Stimulated activated CD4-positive, alpha-beta T cell treated with anti-CD3 and anti-CD28 coated beads, Interleukin-15, amount 100 ng/mL, for 1 hour (primary cell): ENCODE results near the gene TYW1B.
"Not testable (repeated sequence)": the region's sequence is repeated elsewhere in the genome, so short reads cannot be mapped to it uniquely, and the experiment has no call there.

Experiments
- DNase-seq, 2 donors: peaks; one replicate each; pipeline ENCODE4 v3.0.0-alpha.2; 2020; ENCODE audit warnings: low read depth in 1 of 2, low spot score in 1 of 2

Gene TYW1B

DNA sequence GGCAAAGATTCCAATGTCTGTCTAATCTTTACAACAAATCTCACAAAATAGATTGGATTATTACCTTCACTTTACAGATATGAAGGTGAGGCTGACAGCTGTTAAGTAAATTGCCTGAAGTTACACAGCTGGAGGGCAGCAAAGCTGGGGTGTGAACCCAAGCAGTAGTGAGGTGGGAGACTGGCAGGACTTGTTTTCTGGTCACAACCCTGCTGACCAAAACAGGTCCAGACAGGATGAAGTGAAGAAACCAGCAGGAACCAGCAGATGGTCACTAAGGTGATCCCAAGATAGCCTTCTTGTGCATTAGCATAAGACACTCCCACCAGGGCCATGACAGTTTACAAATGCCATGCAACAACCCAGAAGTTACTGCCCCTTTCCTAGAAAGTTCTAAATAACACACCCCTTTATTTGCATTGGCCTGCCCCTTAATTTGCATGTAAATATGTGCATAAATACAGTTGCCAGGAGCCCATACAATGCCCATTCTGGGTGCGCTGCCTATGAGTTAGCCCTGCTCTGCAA, 195.2 kb downstream of the TYW1B start:
- not testable (repeated sequence) for DNase-seq

GRCh38 chr7:72628375-72628774, 199.6 kb downstream of the TYW1B start:
- DNase-seq = not testable (repeated sequence)

GRCh38 chr7:72626428-72627011, 201.5 kb downstream of the TYW1B start:
- DNase-seq = not testable (repeated sequence)

- DNase-seq = not testable (repeated sequence)
Observed at GRCh38 chr7:72625721-72626423, 202.1 kb downstream of the TYW1B start.

DNA sequence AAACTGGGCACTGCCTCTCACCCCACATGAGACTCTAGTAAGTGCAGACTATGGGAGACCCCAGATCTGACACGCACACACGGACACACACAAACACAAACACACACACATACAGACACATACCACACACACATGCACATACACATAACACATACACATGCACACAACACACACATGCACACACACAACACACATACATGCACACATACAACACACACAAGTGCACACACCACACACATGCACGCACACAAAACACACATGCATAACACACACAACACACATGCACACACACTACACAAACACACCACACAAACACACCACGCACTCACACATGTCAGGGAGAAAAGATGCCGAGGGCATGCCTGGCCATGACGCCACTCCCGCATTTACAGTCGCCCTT, 205.5 kb downstream of the TYW1B start:
- DNase-seq = no peak

GRCh38 chr7:72621761-72622187, 206.2 kb downstream of the TYW1B start:
- DNase-seq = not testable (repeated sequence)

GRCh38 chr7:72620923-72621322, 207.1 kb downstream of the TYW1B start:
- DNase-seq = not testable (repeated sequence)

- not testable (repeated sequence) for DNase-seq
Observed at GRCh38 chr7:72618435-72619180, 209.4 kb downstream of the TYW1B start.

DNA sequence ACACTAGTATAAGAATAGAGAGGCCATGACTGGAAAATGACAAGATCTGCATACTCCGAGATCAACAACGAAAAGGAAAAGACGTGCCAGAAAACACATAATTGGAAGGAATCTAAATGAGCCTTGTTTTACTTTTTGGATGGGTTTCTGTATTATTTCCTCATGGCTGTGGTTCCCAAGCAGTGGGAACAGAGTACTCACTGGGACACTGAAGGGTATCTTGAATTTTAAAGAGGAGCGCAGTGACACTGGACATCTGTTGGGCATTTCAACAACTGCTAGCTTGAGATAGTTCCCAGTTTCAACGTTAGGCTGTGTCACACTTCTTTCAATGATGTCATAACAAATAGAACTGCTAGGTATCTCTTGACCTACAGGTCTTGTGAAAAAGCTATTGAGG, 218.2 kb downstream of the TYW1B start:
- not testable (repeated sequence) for DNase-seq

- not testable (repeated sequence) for DNase-seq
Observed at GRCh38 chr7:72607988-72608387, 220.0 kb downstream of the TYW1B start.

GRCh38 chr7:72605863-72606431, 222.1 kb downstream of the TYW1B start:
- not testable (repeated sequence) for DNase-seq

DNA sequence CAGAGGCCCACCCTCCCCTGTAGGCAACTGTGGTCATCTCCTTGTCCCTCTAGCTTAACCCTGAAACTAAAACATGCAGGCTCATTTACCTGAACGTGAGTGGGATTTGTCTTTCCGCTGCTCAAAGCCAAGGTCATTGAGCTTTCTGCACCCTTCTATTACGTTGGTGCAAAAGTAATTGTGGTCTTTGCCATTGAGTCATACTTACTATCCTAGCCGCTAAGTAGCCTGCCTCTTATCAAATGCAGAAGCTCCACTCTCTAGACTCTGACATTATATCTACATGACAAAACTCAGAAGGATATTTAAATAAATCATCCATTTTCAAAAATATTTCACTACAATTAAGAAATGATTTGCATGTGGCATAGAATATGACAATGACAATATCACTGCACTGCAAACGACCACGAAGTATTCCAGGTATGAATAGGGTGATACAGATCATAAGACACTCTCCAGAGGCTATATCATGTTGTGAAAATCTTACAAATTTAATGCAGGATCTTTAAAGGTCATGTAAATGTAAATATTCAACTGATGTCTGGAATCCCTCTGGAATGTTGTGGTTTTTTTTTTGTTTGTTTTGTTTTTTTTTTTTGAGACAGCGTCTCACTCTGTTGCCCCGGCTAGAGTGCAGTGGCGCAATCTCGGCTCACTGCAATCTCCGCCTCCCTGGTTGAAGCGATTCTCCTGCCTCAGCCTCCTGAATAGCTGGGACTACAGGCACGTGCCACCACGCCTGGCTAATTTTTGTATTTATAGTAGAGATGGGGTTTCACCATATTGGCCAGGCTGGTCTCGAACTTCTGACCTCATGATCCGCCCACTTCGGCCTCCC, 223.0 kb downstream of the TYW1B start:
- not testable (repeated sequence) for DNase-seq

- not testable (repeated sequence) for DNase-seq
Observed at GRCh38 chr7:72603476-72603875, 224.5 kb downstream of the TYW1B start.

GRCh38 chr7:72603073-72603472, 224.9 kb downstream of the TYW1B start:
- DNase-seq = no peak

GRCh38 chr7:72601683-72602082, 226.3 kb downstream of the TYW1B start:
- not testable (repeated sequence) for DNase-seq

GRCh38 chr7:72590023-72590422, 238.0 kb downstream of the TYW1B start:
- not testable (repeated sequence) for DNase-seq

DNA sequence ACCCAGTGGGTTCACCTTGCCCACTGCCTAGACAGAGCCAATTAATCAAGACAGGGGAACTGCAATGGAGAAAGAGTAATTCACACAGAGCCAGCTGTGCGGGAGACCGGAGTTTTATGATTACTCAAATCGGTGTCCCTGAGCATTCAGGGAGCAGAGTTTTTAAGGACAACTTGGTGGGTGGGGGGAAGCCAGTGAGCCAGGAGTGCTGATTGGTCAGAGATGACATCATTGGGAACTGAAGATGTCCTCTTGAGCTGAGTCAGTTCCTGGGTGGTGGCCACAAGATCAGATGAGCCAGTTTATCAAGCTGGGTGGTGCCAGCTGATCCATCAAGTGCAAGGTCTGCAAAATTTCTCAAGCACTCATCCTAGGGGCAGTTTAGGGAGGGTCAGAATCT, 240.7 kb downstream of the TYW1B start:
- not testable (repeated sequence) for DNase-seq

- not testable (repeated sequence) for DNase-seq
Observed at GRCh38 chr7:72584576-72584975, 243.4 kb downstream of the TYW1B start.

DNA sequence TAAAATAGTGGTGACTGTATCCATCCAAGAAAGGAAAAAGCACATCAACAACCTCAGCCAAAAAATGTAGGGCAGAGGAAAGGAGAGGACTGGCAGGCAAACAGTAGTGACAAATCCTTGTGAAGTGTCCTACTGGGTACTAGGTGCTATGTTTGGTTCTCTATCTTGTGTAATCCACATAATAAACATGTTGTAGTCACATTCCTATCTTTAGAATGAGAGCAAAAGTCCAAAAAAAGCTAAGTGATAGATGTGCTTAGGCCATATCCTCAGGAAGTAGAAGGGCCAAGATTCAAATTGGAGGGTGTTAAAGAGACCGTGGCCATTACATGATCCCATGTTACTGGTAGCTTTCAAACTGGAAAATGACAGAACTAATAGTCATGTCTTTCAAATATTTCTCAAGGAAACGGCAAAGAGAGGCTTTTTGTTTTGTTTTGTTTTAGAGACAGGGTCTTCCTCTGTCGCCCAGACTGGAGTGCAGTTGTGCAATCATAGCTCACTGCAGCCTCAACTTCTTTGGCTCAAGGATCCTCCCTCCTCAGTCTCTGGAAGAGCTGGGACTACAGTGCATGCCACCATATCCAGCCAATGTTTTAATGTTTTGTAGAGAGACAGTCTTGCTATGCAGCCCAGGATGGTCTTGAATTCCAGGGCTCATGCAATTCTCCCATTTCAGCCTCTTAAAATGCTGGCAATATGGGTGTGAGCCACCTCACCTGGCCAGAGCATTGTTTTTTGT, 244.2 kb downstream of the TYW1B start:
- DNase-seq = not testable (repeated sequence)
